ENCODE data around the gene PIR. TPM values are rescaled to one million over a fixed set of nuclear protein-coding genes. Genes with fewer than 3 reads are reported as not detected.

Gene PIR
- total RNA-seq, 2 donors from 2014 or later: 3.1 to 3.8 TPM

DNA sequence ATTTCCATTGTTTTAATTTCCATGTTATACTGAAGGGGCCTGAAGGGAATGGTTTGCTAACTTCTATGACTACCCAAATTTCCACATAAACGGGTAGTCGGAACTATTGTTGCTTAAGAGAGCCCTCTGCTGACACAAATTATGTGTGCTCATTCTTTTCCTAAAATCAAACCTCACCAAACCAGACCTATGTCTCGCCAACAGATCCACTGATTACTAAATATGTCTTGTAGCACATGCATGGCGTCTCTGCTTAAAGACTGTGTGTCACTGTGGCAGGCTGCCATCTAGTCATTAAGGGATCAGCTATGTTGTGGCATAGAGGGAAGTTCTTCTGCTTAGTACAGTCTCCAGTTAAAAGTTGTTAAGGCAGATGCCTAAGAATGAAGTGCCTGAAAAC is 25.1 kb downstream of the PIR start:
- Mint-ChIP-seq H3K9me3 (no peaks in the 10 kb centered on the region), H3K36me3 (ENCODE audit: low read depth) (no peaks in the 10 kb centered on the region), H3K27ac (no peak overlapping the region), H3K4me3 (no peak overlapping the region), H3K4me1 (no peaks in the 10 kb centered on the region), H3K27me3 (no peaks in the 10 kb centered on the region)
- ATAC-seq (replicated peaks): no peak

GRCh38 chrX:15465896-15466651 is 27.1 kb downstream of the PIR start:
- no peaks in the 10 kb centered on the region for H3K36me3 Mint-ChIP-seq (ENCODE audit: low read depth)
- no peak overlapping the region for H3K4me3 Mint-ChIP-seq
- H3K27me3 Mint-ChIP-seq: no peaks in the 10 kb centered on the region
- no peak overlapping the region for H3K27ac Mint-ChIP-seq
- ATAC-seq (replicated peaks): no peak
- no peaks in the 10 kb centered on the region for H3K4me1 Mint-ChIP-seq
- no peaks in the 10 kb centered on the region for H3K9me3 Mint-ChIP-seq

- no peaks in the 10 kb centered on the region for H3K27me3 Mint-ChIP-seq
- no peaks in the 10 kb centered on the region for H3K36me3 Mint-ChIP-seq (ENCODE audit: low read depth)
- ATAC-seq (replicated peaks): no peak
- H3K9me3 Mint-ChIP-seq: no peaks in the 10 kb centered on the region
- H3K4me3 Mint-ChIP-seq: no peak overlapping the region
- H3K27ac Mint-ChIP-seq: no peak overlapping the region
- H3K4me1 Mint-ChIP-seq: no peaks in the 10 kb centered on the region
Observed at GRCh38 chrX:15465347-15465746, 27.8 kb downstream of the PIR start.

GRCh38 chrX:15464704-15465103 is 28.4 kb downstream of the PIR start:
- Mint-ChIP-seq H3K36me3 (ENCODE audit: low read depth) (no peaks in the 10 kb centered on the region), H3K4me3 (no peak overlapping the region), H3K27ac (no peak overlapping the region), H3K27me3 (no peaks in the 10 kb centered on the region), H3K9me3 (no peaks in the 10 kb centered on the region), H3K4me1 (no peaks in the 10 kb centered on the region)
- no peak for ATAC-seq (replicated peaks)

GRCh38 chrX:15451913-15452312 is 41.2 kb downstream of the PIR start:
- H3K27ac Mint-ChIP-seq: no peak overlapping the region
- no peak overlapping the region for H3K4me3 Mint-ChIP-seq

DNA sequence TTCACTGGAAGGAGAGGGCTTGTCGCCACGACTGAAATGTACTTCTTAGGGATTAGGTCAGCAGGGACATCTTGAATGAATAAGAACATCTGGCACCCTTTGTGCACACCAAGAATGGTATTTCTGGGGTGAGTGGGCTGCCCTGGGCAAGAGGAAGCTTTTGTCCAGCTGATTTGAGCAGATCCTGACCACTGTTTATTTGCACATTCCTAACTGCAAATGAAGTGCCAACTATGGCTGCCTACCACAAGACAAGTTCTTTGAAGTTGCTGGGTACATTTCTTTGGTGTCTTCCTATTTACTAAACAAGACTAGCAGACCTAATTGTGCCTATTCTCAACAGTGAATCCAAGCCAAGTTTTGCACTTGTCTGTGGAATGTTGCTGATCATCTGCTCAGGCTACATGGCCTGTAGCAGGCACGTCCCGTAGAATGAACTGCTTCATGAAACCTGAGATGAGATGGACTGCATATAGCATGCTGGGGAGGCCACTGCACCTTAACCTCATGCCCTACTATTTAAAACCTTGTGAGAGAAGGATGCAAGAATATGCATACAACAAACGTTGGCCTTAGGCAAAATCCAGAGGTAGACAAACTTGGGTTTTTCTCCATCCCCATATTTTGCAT is 45.0 kb downstream of the PIR start:
- H3K9me3 Mint-ChIP-seq: no peaks in the 10 kb centered on the region

More at GRCh38 chrX:15451913-15452312, 41.2 kb downstream of the PIR start:
- Mint-ChIP-seq H3K4me1 (no peaks in the 10 kb centered on the region), H3K9me3 (no peaks in the 10 kb centered on the region), H3K36me3 (ENCODE audit: low read depth) (no peaks in the 10 kb centered on the region), H3K27me3 (no peaks in the 10 kb centered on the region)
- ATAC-seq (replicated peaks): no peak

GRCh38 chrX:15441464-15441863 is 51.7 kb downstream of the PIR start:
- no peaks in the 10 kb centered on the region for H3K9me3 Mint-ChIP-seq
- H3K27ac Mint-ChIP-seq: no peak overlapping the region
- no peak overlapping the region for H3K4me3 Mint-ChIP-seq
- no peaks in the 10 kb centered on the region for H3K36me3 Mint-ChIP-seq (ENCODE audit: low read depth)
- ATAC-seq (replicated peaks): no peak
- H3K27me3 Mint-ChIP-seq: no peaks in the 10 kb centered on the region
- no peaks in the 10 kb centered on the region for H3K4me1 Mint-ChIP-seq

More for the DNA sequence above, 45.0 kb downstream of the PIR start:
- no peak for ATAC-seq (replicated peaks)
- Mint-ChIP-seq H3K4me1 (no peaks in the 10 kb centered on the region), H3K36me3 (ENCODE audit: low read depth) (no peaks in the 10 kb centered on the region), H3K4me3 (no peak overlapping the region), H3K27me3 (no peaks in the 10 kb centered on the region), H3K27ac (no peak overlapping the region)

- Mint-ChIP-seq H3K4me3 (no peak overlapping the region), H3K4me1 (no peaks in the 10 kb centered on the region), H3K36me3 (ENCODE audit: low read depth) (no peaks in the 10 kb centered on the region), H3K27me3 (peaks cover under 1% of the 10 kb centered on the region), H3K9me3 (no peaks in the 10 kb centered on the region), H3K27ac (no peak overlapping the region)
- ATAC-seq (replicated peaks): no peak
Observed at GRCh38 chrX:15438332-15438731, 54.8 kb downstream of the PIR start.

DNA sequence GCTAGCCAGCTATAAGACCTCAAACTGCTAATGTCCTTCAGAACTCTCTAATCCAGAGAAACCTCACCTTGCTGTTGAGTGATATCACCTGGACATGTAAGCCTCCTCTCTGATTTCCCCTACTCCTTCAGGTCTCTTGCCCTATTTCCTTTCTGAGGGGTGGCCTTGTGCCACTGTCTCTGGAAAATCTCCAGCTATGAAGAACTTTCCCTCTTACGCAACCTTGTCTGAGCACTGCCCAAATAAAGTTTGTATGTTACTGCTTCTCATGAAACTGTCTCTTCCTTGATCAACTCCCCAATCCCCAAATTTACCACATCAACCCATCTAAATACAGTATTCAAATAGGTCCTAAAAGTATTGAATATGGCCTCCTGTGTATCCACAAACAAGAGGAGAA is 55.4 kb downstream of the PIR start:
- Mint-ChIP-seq H3K27ac (no peak overlapping the region), H3K9me3 (no peaks in the 10 kb centered on the region), H3K27me3 (peaks cover 7% of the 10 kb centered on the region), H3K4me3 (no peak overlapping the region), H3K36me3 (ENCODE audit: low read depth) (no peaks in the 10 kb centered on the region), H3K4me1 (no peaks in the 10 kb centered on the region)
- ATAC-seq (replicated peaks): no peak

GRCh38 chrX:15435836-15436619 is 57.1 kb downstream of the PIR start:
- no peaks in the 10 kb centered on the region for H3K36me3 Mint-ChIP-seq (ENCODE audit: low read depth)
- no peaks in the 10 kb centered on the region for H3K9me3 Mint-ChIP-seq
- no peak for ATAC-seq (replicated peaks)
- no peak overlapping the region for H3K27ac Mint-ChIP-seq
- H3K4me1 Mint-ChIP-seq: no peaks in the 10 kb centered on the region
- H3K27me3 Mint-ChIP-seq: peaks cover 13% of the 10 kb centered on the region
- no peak overlapping the region for H3K4me3 Mint-ChIP-seq

DNA sequence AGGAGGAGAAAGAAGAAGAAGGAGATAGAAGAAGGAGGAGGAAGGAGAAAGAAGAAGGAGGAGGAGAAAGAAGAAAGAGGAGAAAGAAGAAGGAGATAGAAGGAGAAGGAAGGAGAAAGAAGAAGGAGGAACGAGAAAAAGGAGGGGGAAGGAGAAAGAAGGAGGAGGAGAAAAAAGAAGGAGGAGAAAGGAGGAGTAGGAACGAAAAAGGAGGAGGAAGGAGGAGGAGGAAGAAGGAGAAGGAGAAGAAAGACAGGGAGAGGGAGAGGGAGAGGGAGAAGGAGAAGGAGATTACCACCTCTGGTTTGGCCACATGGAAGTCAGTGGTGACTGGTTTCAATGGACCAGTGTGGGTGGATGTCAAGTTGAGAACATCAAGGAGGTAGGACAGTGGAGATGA is 58.9 kb downstream of the PIR start:
- Mint-ChIP-seq H3K36me3 (ENCODE audit: low read depth) (no peaks in the 10 kb centered on the region), H3K4me1 (no peaks in the 10 kb centered on the region), H3K9me3 (no peaks in the 10 kb centered on the region), H3K4me3 (no peak overlapping the region), H3K27me3 (peaks cover 19% of the 10 kb centered on the region), H3K27ac (no peak overlapping the region)
- ATAC-seq (replicated peaks): no peak

- H3K4me1 Mint-ChIP-seq: no peaks in the 10 kb centered on the region
- H3K27ac Mint-ChIP-seq: no peak overlapping the region
- H3K36me3 Mint-ChIP-seq (ENCODE audit: low read depth): no peaks in the 10 kb centered on the region
- no peaks in the 10 kb centered on the region for H3K9me3 Mint-ChIP-seq
- ATAC-seq (replicated peaks): no peak
- no peak overlapping the region for H3K4me3 Mint-ChIP-seq
- peaks cover 19% of the 10 kb centered on the region for H3K27me3 Mint-ChIP-seq
Observed at GRCh38 chrX:15430584-15430983, 62.5 kb downstream of the PIR start.

- Mint-ChIP-seq H3K9me3 (no peaks in the 10 kb centered on the region), H3K27ac (no peak overlapping the region), H3K4me1 (no peaks in the 10 kb centered on the region), H3K27me3 (peaks cover 19% of the 10 kb centered on the region), H3K36me3 (ENCODE audit: low read depth) (no peaks in the 10 kb centered on the region), H3K4me3 (no peak overlapping the region)
- ATAC-seq (replicated peaks): no peak
Observed at GRCh38 chrX:15430076-15430475, 63.1 kb downstream of the PIR start.

GRCh38 chrX:15425024-15425423 is 68.1 kb downstream of the PIR start:
- no peak for ATAC-seq (replicated peaks)
- Mint-ChIP-seq H3K4me3 (no peak overlapping the region), H3K36me3 (ENCODE audit: low read depth) (no peaks in the 10 kb centered on the region), H3K27ac (no peak overlapping the region), H3K9me3 (no peaks in the 10 kb centered on the region), H3K4me1 (no peaks in the 10 kb centered on the region), H3K27me3 (no peaks in the 10 kb centered on the region)

GRCh38 chrX:15418707-15419181 is 74.4 kb downstream of the PIR start:
- Mint-ChIP-seq H3K27ac (no peak overlapping the region), H3K9me3 (no peaks in the 10 kb centered on the region), H3K4me1 (no peaks in the 10 kb centered on the region), H3K4me3 (no peak overlapping the region), H3K27me3 (no peaks in the 10 kb centered on the region), H3K36me3 (ENCODE audit: low read depth) (no peaks in the 10 kb centered on the region)
- no peak for ATAC-seq (replicated peaks)

All from activated T-helper 17 cell treated with anti-CD3 and anti-CD28 coated beads, Interleukin-2, amount 50 U/mL, for 72 hours (primary cell).